GM19397 (cell line): ENCODE results near the gene ZNF280B.

Source experiments
- ATAC-seq: cut with Tn5 transposase; IDR thresholded peaks from one replicate; pipeline ENCODE4 v1.9.1; 2021; ENCODE audit warnings: mild to moderate bottlenecking, moderate library complexity; ENCODE audit not compliant: unreplicated experiment

ZNF280B gene

GRCh38 chr22:22508274-22509176 lies at the start of gene ZNF280B:
ZNF280B (minus strand) TSS chr22:22508742; CDS start chr22:22489398, 19,344 bp downstream.
- ATAC-seq, result peak; percentile 89

- ATAC-seq, result no peak
Measured at GRCh38 chr22:22556995-22557925, 48.7 kb upstream of the ZNF280B start.

- ATAC-seq, result no peak
Measured at GRCh38 chr22:22556578-22556977, 48.0 kb upstream of the ZNF280B start.

GRCh38 chr22:22555596-22555995 lies 47.1 kb upstream of the ZNF280B start:
- ATAC-seq, result no peak

- ATAC-seq, result no peak
Measured at GRCh38 chr22:22554587-22555284, 46.2 kb upstream of the ZNF280B start.

- ATAC-seq, result no peak
Measured at GRCh38 chr22:22553735-22554586, 45.4 kb upstream of the ZNF280B start.

GRCh38 chr22:22553141-22553540 lies 44.6 kb upstream of the ZNF280B start:
- no peak for ATAC-seq

GRCh38 chr22:22552630-22553029 lies 44.1 kb upstream of the ZNF280B start:
- ATAC-seq, result no peak

- no peak for ATAC-seq
Measured at GRCh38 chr22:22550789-22551434, 42.4 kb upstream of the ZNF280B start.

- no peak for ATAC-seq
Measured at GRCh38 chr22:22548910-22549309, 40.4 kb upstream of the ZNF280B start.

GRCh38 chr22:22548317-22548716 lies 39.8 kb upstream of the ZNF280B start:
- ATAC-seq, result no peak

GRCh38 chr22:22547692-22548300 lies 39.3 kb upstream of the ZNF280B start:
- ATAC-seq, result no peak

GRCh38 chr22:22547226-22547625 lies 38.7 kb upstream of the ZNF280B start:
- no peak for ATAC-seq

- ATAC-seq, result no peak
Measured at GRCh38 chr22:22546490-22546889, 37.9 kb upstream of the ZNF280B start.

- no peak for ATAC-seq
Measured at GRCh38 chr22:22545084-22545483, 36.5 kb upstream of the ZNF280B start.

- ATAC-seq, result no peak
Measured at GRCh38 chr22:22538226-22538989, 29.9 kb upstream of the ZNF280B start.

GRCh38 chr22:22536916-22537315 lies 28.4 kb upstream of the ZNF280B start:
- ATAC-seq, result no peak

GRCh38 chr22:22536515-22536914 lies 28.0 kb upstream of the ZNF280B start:
- ATAC-seq, result no peak
